Activated effector memory CD4-positive, alpha-beta T cell treated with Interleukin-2 at 50 U/mL for 16 hours (primary cell): ENCODE measurements around the gene MAEA.
"Not testable (repeated sequence)": the region's sequence is repeated elsewhere in the genome, so short reads cannot be mapped to it uniquely, and the experiment has no call there.

Experiments used
- DNase-seq: peaks from one replicate; pipeline ENCODE4 v3.0.0-alpha.2; 2020

MAEA gene

DNA sequence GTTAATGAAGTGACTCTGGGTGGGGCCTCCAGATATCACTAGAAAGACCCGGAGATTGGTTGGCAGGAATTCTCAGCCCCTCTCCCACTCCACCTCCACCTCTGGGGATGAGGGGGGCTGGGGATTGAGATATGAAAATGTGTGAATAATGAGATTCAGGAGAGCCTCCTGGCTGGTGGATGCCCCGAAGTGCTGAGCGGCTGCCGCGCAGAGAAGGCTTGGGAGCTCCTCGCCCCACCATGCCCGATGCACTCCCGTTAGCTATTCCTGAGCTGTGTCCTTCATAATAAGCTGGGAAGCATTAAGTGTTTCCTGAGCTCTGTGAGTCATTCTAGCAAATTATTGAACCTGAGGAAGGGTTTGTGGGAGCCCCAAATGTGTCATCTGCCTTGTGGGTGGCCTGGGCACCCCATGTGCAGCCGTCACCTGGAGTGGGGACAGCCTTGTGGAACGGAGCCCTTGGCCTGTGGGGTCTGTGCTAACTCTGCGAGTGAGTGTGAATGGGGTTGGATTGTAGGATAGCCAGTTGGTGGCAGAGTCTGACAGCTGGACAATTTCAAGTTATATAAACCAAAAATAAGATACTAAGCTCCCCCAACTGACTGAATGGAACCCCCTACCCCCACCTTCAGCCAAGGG lies 4.4 kb upstream of the MAEA start:
- DNase-seq, result no peak

GRCh38 chr4:1285790-1286553 lies 3.7 kb upstream of the MAEA start:
- no peak for DNase-seq

DNA sequence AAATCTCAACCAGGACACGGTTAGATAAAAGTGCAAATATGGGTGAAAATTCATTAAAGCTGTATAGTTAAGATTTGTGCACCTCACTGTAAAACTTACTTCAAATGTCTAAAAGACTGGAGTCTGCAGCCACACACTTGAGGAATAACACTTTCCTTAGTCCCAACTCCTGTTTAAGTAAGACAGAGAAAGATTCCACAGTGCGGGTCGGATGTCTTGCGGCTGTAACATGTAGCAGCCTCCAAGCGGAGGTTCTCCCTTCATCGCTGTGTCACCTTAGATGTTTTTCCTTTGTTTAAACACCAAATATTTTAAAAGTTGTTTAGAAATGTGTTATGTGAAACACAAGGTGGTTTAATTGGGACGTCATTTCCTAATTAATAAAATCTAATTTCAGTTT lies 905 bp upstream of the MAEA start:
- DNase-seq, result no peak

GRCh38 chr4:1290165-1290977 lies 680 bp downstream of the MAEA start:
- DNase-seq, result no peak

GRCh38 chr4:1291091-1291490 lies 1.4 kb downstream of the MAEA start:
- DNase-seq, result no peak

GRCh38 chr4:1291996-1292702 lies 2.5 kb downstream of the MAEA start:
- no peak for DNase-seq

- not testable (repeated sequence) for DNase-seq
Observed at GRCh38 chr4:1292703-1293011, 3.0 kb downstream of the MAEA start.

DNA sequence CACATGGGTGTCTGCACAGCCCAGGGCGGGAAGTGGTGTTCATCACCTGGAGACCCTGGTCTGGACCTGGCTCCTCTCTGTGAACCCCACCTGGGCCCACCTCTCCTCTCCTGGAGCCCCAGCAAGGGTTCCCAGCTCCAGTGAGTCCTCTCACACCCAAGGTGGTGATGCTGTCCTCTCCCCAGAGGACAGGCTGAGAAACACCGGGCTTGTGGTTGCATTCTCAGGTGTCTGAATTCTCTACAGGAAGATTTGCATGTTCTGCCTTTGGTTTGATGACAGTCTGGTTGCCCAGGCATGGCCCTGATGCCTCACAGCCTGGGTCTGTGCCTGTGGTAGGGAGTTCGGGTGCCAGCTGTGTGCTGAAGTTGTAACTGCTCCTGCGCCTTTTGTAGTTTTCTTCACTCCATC lies 3.8 kb downstream of the MAEA start:
- no peak for DNase-seq

DNA sequence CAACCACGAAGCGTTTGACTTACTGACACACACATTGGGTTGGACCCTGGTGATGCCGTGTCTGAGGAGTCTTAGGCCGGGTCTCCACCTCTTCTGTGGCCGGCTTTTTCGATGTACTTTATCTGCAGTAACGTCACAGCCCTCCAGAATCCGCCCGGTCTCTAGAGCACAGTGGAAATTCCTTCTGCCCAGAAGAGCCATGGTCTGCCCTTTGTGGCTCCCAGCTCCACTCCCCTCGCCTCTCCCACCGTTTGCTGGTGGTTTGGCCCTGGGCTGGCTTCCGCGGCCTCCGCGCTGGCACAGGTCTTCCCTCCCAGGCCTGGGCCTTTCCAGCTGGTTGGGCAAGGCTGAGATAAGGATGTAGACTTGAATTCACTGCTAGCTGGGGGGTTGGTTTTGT lies 4.3 kb downstream of the MAEA start:
- no peak for DNase-seq

- no peak for DNase-seq
Observed at GRCh38 chr4:1294424-1294823, 4.7 kb downstream of the MAEA start.

GRCh38 chr4:1294891-1295290 lies 5.2 kb downstream of the MAEA start:
- DNase-seq, result no peak

DNA sequence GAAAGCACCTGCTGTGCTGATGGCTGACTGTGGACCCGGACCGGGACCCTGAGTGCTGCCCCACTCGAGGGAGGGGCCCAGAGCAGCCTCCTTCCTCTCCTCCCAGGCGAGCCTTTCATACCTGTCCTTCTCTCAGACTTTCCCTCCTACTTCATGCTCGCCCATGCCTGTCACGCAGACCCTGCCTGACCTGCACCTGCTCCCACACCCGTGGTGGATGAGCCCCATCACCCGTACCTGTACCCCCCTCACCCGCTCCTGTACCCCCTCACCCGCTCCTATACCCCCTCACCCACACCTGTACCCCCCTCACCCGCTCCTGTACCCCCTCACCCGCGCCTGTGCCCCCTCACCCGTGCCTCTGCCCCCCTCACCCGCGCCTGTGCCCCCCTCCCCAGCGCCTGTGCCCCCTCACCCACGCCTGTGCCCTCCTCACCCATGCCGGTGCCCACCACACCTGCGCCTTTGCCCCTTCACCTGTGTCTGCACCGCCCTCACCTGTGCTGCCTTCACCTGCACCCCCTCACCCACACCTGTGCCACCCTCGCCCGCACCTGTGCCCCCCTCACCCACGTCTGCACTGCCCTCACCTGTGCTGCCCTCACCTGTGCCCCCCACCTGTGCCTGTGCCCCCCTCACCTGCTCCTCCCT lies 5.8 kb downstream of the MAEA start:
- DNase-seq, result no peak

GRCh38 chr4:1296324-1297022 lies 6.8 kb downstream of the MAEA start:
- no peak for DNase-seq

GRCh38 chr4:1297023-1297395 lies 7.3 kb downstream of the MAEA start:
- DNase-seq, result no peak

GRCh38 chr4:1297456-1298325 lies 8.0 kb downstream of the MAEA start:
- no peak for DNase-seq

DNA sequence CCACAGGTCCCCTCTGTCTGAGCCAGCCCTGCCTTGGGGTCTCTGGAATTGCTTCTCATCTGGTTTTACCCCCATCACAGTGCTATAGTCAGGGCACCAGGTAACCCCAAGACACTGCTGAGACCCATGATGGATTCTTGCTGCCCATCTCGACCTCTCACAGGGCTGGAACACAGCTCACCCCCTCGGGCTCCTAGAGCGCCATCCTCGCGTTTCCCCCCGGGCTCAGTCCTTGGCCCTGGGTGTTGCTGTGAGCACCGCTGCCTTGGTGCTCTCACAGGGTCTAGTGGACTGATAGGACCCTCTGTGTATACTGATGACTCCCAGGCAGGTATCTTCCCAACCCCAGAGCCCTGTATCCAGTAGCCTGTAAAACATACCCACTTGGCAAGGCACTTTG lies 8.8 kb downstream of the MAEA start:
- DNase-seq, result no peak

DNA sequence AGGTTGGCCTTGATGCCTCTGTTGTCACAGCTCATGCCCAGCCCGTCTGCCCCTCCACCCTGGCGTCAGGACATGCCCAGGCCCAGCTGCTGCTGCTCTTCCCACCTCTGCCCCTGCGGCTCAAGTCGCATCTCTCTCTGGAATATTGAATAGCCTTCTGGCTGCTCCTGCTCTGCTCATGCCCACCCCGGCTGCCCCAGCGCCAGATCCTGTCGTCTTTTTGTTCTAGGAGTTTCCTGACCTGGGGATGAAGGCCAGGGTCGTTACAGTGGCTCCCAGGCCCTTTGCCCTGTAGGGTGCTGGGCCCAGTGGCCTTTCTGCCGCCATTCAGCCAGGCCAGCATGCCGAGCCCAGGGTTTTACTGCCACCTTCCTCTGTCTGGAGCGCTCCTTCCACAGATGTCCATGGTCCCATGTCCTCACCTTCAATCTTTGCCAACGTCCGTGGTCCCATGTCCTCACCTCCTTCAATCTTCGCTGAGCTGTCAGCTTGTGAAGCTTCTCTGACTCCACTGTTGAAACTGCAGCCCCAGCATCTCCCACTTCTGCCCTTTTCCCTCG lies 9.7 kb downstream of the MAEA start:
- DNase-seq, result no peak

DNA sequence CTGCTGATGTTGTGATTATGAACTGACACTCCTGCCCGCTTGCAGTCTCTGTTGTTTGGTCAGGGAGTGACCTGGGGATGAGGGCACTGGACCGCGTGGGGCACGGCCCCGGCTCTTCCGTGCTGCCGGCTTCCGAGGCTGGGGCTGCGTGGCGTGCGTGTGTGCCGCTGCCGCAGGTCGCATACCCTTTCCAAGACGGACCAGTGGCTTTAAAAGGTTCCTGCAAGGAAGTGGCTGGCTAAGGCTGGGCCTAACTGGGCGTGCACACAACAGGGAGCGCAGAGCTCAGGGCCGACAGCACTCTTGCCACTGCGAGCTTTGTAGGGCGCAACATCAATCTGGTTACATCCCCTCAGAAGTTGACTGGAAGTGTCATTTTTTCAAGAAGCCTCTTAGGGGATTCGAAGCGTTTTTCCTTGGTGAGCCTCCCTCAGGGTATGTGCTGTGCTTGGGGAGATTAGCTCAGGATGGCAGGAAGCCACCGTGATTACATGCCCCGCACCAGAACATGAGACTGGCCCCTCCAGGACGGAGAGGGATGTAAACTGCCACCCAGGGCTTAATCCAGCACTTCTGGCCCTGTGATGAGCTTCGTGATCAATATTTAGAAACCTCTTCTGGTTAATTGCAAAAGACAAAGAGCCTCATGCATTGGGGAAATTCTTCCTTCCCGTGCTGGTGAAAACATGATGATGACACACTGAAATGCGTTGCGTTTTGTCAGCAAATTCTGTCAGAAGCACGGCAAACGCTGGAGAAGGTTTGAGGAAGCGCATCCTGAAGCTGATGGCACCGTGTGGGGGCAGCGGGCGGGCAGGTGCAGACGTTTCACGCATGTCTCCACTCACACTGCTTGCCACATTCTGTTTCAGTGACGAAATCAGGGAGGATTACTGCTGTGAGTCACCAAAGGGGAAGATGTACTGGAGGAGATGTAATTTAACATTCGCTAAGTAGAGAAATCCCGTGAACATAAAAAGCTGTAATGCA lies 11.1 kb downstream of the MAEA start:
- no peak for DNase-seq

- DNase-seq, result no peak
Observed at GRCh38 chr4:1302159-1302558, 12.5 kb downstream of the MAEA start.

DNA sequence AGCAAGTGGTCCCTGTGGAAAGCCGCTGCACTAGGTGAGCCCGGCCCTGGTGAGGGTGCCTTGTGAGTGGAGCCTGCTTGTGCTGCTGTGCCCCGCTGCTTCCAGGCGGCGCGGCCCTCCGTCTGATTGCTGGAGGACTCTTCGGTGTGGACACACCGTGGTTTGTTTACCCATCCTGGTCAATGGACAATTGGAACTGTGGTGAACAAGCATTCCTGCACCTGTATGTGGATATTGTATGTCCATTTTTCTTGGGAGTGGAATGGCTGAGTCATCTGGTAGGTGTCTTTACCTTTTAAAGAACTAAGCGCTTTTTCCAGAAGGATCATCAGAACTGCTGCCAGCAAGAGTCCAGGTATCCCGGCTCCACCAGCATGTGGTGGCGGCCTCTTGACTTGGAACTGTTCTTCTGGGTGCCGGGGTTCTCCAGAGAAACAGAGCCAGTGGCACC lies 15.6 kb downstream of the MAEA start:
- DNase-seq, result no peak
